Transverse colon (tissue), 4 donors: Measurements from ENCODE around the gene ZBTB40. TPM values are rescaled to one million over a fixed set of nuclear protein-coding genes. Genes with fewer than 3 reads are reported as not detected.

Experiments
- DNase-seq: peaks from one replicate; pipeline ENCODE4 v3.0.0-alpha.2; 2019
- H3K27ac ChIP-seq, 4 donors: fragments of 200-600 bp; sonication (generic); 2 replicates each; pipeline ENCODE4 v1.5.1; 2016 to 2018; ENCODE audit warnings: inconsistent platforms in 4 of 4
- H3K27me3 ChIP-seq: fragments of 200-600 bp; sonication (generic); 2 replicates; pipeline ENCODE4 v1.5.1; 2017; ENCODE audit warnings: inconsistent platforms
- H3K36me3 ChIP-seq, 4 donors: fragments of 200-600 bp; sonication (generic); 2 replicates each; pipeline ENCODE4 v1.5.1; 2017 to 2019; ENCODE audit warnings: inconsistent platforms in 4 of 4
- H3K4me1 ChIP-seq, 4 donors: fragments of 200-600 bp; sonication (generic); 2 replicates each; pipeline ENCODE4 v1.5.1; 2017 to 2020; ENCODE audit warnings: inconsistent platforms in 4 of 4
- H3K4me3 ChIP-seq, 4 donors: fragments of 200-600 bp; sonication (generic); 1 replicate in 1 of 4; 2 replicates in 3 of 4; pipeline versions ENCODE4 v1.5.1 to v1.6.1; 2017 to 2019; ENCODE audit warnings: inconsistent platforms in 4 of 4
- H3K9me3 ChIP-seq, 2 donors: fragments of 200-600 bp; sonication (generic); 2 replicates each; pipeline ENCODE4 v1.5.1; 2017 to 2019; ENCODE audit warnings: inconsistent platforms in 2 of 2
- CTCF ChIP-seq, 5 experiments: fragments of 200-600 bp in 3 of 5; fragments of 450-650 bp in 2 of 5; sonication (generic) in 3 of 5; IDR thresholded peaks; 1 replicate in 2 of 5; 2 replicates in 3 of 5; pipeline ENCODE4 v1.5.1; 2016 to 2017; ENCODE audit warnings: antibody characterized with exemption in 5 of 5, inconsistent platforms in 3 of 5, mild to moderate bottlenecking in 2 of 5, moderate library complexity in 1 of 5
- EP300 ChIP-seq: sonication (generic); formaldehyde crosslinking; IDR thresholded peaks from one replicate; pipeline ENCODE4 v1.6.1; 2017; ENCODE audit warnings: antibody characterized with exemption, low read depth
- POLR2A ChIP-seq: fragments of 450-650 bp; IDR thresholded peaks from one replicate; pipeline ENCODE4 v1.6.1; 2016; ENCODE audit warnings: antibody characterized with exemption, mild to moderate bottlenecking, moderate library complexity
- POLR2AphosphoS5 ChIP-seq, 3 donors: sonication (generic); formaldehyde crosslinking; IDR thresholded peaks; one replicate each; pipeline ENCODE4 v1.6.1; 2016; ENCODE audit warnings: antibody characterized with exemption in 3 of 3
- WGBS, 2 donors: methylation state at CpG; one replicate each; pipeline ENCODE4 v1.1.5; 2018; ENCODE audit warnings: low coverage in 1 of 2; 5-methylcytosine and 5-hydroxymethylcytosine counted together
- in situ Hi-C, 4 donors: fragments of 200-750 bp; cut with MboI; loops; one replicate each; pipeline versions ENCODE4 v1.15.0 to v1.15.1; 2017; ENCODE audit warnings: low sequenced_read_pairs in 3 of 4, low pct_ligation_motif_present in 1 of 4, low pct_unique_long_range_greater_than_20kb in 1 of 4
- intact Hi-C: fragments of 100-400 bp; cut with DNase I; formaldehyde crosslinking; loops from one replicate; pipeline ENCODE4 v1.15.1; 2023; ENCODE audit warnings: low total_unique reads
- total RNA-seq, 4 donors: library from RNA; depleted of rRNA; stranded (reverse); fragments of >200 nt; gene quantifications; one replicate each; pipeline ENCODE4 v1.1.0, GENCODE V29; 2016

ZBTB40 gene
- total RNA-seq, 4 donors from 2014 or later: 17.7 to 30.3 (median 21.1) TPM

GRCh38 chr1:22473952-22474351, 22.3 kb downstream of the ZBTB40 start:
- Histone ChIP-seq H3K9me3 (no peaks in the 10 kb centered on the region), H3K27ac (no peak overlapping the region), H3K4me3 (no peak overlapping the region), H3K4me1 (peaks cover 0 to 6% (median 2%) of the 10 kb centered on the region in 4 donors), H3K36me3 (no peaks in the 10 kb centered on the region), H3K27me3 (no peaks in the 10 kb centered on the region)
- no peak for DNase-seq
- WGBS, 2 donors: 91 to 100% methylated on average over 2 to 4 of the region's 4 CpGs
- intact Hi-C loops (no loop called here), in situ Hi-C loops (no loop called here)
- TF ChIP-seq POLR2AphosphoS5 (IDR thresholded peaks at IDR 0.05) (no peak), POLR2A (no peak), CTCF (IDR thresholded peaks at IDR 0.05) (no peak), EP300 (no peak)

- Histone ChIP-seq H3K36me3 (no peaks in the 10 kb centered on the region), H3K27me3 (no peaks in the 10 kb centered on the region), H3K9me3 (no peaks in the 10 kb centered on the region), H3K4me3 (no peak overlapping the region), H3K27ac (no peak overlapping the region), H3K4me1 (no peaks in the 10 kb centered on the region)
- 89 to 90% methylated on average over 2 to 5 of the region's 5 CpGs for WGBS, 2 donors
- no peak for DNase-seq
- intact Hi-C loops (no loop called here), in situ Hi-C loops (no loop called here)
- TF ChIP-seq POLR2A (no peak), EP300 (no peak), POLR2AphosphoS5 (IDR thresholded peaks at IDR 0.05) (no peak), CTCF (IDR thresholded peaks at IDR 0.05) (no peak)
Measured at GRCh38 chr1:22476566-22476965, 24.9 kb downstream of the ZBTB40 start.

- intact Hi-C loops (no loop called here), in situ Hi-C loops (no loop called here)
- H3K4me3 ChIP-seq: no peak overlapping the region
- H3K27ac ChIP-seq: no peak overlapping the region
- no peaks in the 10 kb centered on the region for H3K36me3 ChIP-seq
- H3K4me1 ChIP-seq: no peaks in the 10 kb centered on the region
- no peak for TF ChIP-seq POLR2A
- no peak for TF ChIP-seq CTCF (IDR thresholded peaks at IDR 0.05)
- TF ChIP-seq EP300: no peak
- TF ChIP-seq POLR2AphosphoS5 (IDR thresholded peaks at IDR 0.05): no peak
- no peak for DNase-seq
- no peaks in the 10 kb centered on the region for H3K27me3 ChIP-seq
- 96 to 100% methylated on average over 1 to 2 of the region's 2 CpGs for WGBS, 2 donors
- peaks cover 0 to 5% of the 10 kb centered on the region in 2 donors for H3K9me3 ChIP-seq
Measured at GRCh38 chr1:22483121-22483520, 31.5 kb downstream of the ZBTB40 start.

GRCh38 chr1:22484706-22485345, 33.2 kb downstream of the ZBTB40 start:
- intact Hi-C loops: no loop called here
- TF ChIP-seq POLR2AphosphoS5 (IDR thresholded peaks at IDR 0.05) (no peak), POLR2A (no peak), CTCF (IDR thresholded peaks at IDR 0.05) (no peak), EP300 (no peak)
- Histone ChIP-seq H3K36me3 (no peaks in the 10 kb centered on the region), H3K4me1 (no peaks in the 10 kb centered on the region), H3K9me3 (peaks cover 0 to 5% of the 10 kb centered on the region in 2 donors), H3K4me3 (no peak overlapping the region), H3K27me3 (no peaks in the 10 kb centered on the region), H3K27ac (no peak overlapping the region)
- in situ Hi-C loops: no loop called here
- no peak for DNase-seq
- 82 to 94% methylated on average over 2 of the region's 2 CpGs for WGBS, 2 donors
